A673 (cell line): ENCODE measurements around the gene EDEM3.

ENCODE experiments used
- CTCF ChIP-seq: fragments of 300-800, 200-600 bp; sonication (generic); conservative IDR thresholded peaks from 2 replicates; pipeline ENCODE4 v1.5.1; 2017; ENCODE audit warnings: low read depth, mild to moderate bottlenecking, antibody characterized with exemption, low read length, moderate library complexity, mixed read lengths
- EZH2 ChIP-seq: fragments of 200-600 bp; sonication (generic); IDR thresholded peaks from 2 replicates; pipeline ENCODE4 v1.6.1; 2017; ENCODE audit warnings: borderline replicate concordance, low read depth, mild to moderate bottlenecking, mixed read lengths, antibody characterized with exemption, low read length; ENCODE audit not compliant: poor library complexity, severe bottlenecking

- TF ChIP-seq CTCF (no peak), EZH2 (no peak)
Measured at GRCh38 chr1:184802354-184803179, 47.9 kb upstream of the EDEM3 start.
